Smooth muscle cell of the pulmonary artery (primary cell): ENCODE measurements around the gene CANX. TPM values are rescaled to one million over a fixed set of nuclear protein-coding genes. Genes with fewer than 3 reads are reported as not detected.

ENCODE experiments used
- total RNA-seq: library from RNA; depleted of rRNA; stranded (reverse); fragments of >200 nt; gene quantifications from 2 replicates; pipeline ENCODE4 v1.2.3, GENCODE V29; 2014

CANX gene
- 805 and 877 TPM in 2 replicates for total RNA-seq

GRCh38 chr5:179698935-179699615 is at the start of gene CANX:
Gene CANX (plus strand): TSS chr5:179698967. CDS start chr5:179705682, 6,715 bp downstream.

DNA sequence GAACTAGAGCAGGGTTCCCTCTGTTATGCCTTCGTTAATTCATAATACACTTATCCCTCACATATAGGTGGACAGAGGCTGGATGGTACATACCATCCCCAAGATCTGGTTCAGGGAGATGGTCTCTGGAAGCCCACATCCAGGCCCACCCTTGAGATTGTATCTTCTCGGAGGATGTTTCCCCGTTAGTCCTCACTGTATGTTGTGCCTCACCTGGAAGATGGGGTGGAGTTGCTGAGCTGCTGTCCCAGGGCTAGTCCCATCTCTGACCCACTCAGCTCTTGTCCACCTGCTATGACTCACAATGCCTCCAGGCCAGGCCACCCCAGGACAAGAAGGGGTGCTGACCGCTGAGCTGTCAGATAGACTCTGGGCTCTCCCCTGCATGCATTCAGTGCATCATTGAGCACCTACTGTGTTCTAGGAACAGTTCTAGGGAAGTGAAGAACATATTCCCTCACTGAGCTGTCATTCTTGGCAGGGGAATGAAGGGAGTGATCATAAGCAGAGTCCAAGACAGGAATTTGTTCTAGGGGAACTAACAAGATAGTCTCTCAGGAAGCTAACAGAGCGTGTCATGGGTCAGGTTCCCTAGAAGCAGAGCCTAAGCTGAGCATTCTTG is 17.9 kb upstream of the CANX start, which contains the start of gene CBY3:
Gene CBY3 (minus strand): TSS at position 255 of the 622 bp plus-strand sequence. CDS start 116 bp downstream, at position 139.

DNA sequence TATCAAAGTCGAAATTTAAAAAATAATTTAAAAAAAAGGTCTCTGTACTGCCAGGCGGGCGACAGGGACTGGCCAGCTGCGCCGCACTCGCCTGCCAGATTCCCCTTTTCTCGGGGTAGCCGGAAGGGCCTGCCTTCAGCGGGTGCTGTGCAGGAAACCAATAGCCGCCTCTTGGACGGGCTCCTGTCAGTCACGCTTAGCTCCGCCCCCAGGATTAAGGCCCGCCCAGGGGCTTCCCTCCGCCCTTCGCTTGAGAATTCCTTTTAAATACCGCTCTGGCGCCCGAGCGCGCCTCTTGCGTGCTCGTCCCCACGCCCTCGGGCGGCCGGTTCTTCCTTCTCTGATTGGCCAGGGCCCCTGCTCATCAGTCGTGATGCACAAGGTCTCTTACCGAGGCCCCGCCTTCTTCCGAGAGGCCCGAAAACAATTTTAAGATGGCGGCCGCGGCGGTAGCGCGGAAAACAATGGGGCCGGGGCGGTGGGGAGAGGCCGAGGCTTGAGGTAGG is 33.7 kb downstream of the CANX start, which contains the start of gene MAML1:
Gene MAML1 (plus strand): TSS at position 411 of the 506 bp plus-strand sequence. CDS start 291 bp downstream, outside the sequence.

Other genes starting within 250 kb of the CANX start
- gene RUFY1, start 148.4 kb upstream of the CANX start, total RNA-seq: 48.3 and 49.1 TPM in 2 replicates
- gene HNRNPH1, start 75.3 kb upstream of the CANX start, total RNA-seq: 407 and 475 TPM in 2 replicates
- gene CBY3, start 17.9 kb upstream of the CANX start, total RNA-seq: 0.20 TPM in 1 of 2 replicates, not detected in the other
- 9.7 and 10.9 TPM in 2 replicates for gene MAML1, start 33.9 kb downstream of the CANX start, total RNA-seq
- 2.3 and 5.2 TPM in 2 replicates for gene LTC4S, start 95.0 kb downstream of the CANX start, total RNA-seq
- 207 and 369 TPM in 2 replicates for gene MGAT4B, start 107.9 kb downstream of the CANX start, total RNA-seq
- gene SQSTM1, start 121.9 kb downstream of the CANX start, total RNA-seq: 670 and 3,659 TPM in 2 replicates
- 15.1 and 15.2 TPM in 2 replicates for gene MRNIP, start 159.8 kb downstream of the CANX start, total RNA-seq
- 87.6 and 131 TPM in 2 replicates for gene TBC1D9B, start 208.9 kb downstream of the CANX start, total RNA-seq